Measurements from ENCODE around the gene SLC48A1. TPM values are rescaled to one million over a fixed set of nuclear protein-coding genes. Genes with fewer than 3 reads are reported as not detected.

The SLC48A1 gene
- total RNA-seq, 4 donors from 2014 or later = 14.9 to 21.5 (median 15.9) TPM

DNA sequence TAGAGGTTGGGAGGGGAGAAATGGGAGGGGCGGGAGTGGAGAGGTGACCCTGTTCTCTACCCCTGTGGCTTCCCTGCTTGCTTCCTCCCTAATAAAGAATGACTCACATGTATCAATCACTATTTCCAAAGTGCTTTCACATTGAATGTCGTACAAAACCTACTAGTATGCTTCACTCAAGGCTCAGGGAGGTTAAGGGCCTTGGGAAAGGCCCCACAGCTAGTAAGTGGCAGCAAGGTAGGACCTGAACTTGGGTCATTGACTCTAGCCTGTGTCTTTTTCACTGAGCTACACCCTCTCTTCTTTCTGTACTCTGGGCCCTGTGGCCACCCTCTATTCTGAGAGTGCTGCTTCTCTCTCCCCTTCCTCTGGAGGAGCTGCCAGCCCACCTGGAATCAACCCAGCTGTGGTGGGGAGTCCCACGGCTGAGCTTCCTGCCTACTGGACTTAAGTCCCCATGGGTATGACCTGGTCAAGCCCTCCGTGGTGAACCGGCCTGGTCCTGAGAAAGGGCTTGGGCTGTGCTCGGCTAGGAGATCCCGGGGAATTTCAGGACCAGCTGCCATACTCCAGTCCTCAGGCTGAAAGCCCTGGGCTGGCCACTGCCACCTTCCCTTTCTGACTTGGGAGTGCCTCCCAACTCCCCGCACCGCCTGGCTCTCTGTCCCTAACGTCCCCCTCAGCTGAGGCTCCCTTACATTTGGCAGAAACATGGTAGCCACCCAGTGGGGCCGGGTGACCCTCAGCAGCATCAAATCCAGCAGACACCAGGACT lies 13.0 kb downstream of the SLC48A1 start:
- Histone ChIP-seq H3K4me3 (no peak overlapping the region), H3K4me1 (no peaks in the 10 kb centered on the region), H3K36me3 (peaks cover 0 to 94% (median 0%) of the 10 kb centered on the region in 3 donors), H3K27ac (peak overlapping the region in 1 of 4 donors; percentile 38), H3K27me3 (no peaks in the 10 kb centered on the region), H3K9me3 (no peaks in the 10 kb centered on the region)
- TF ChIP-seq POLR2A (IDR thresholded peaks at IDR 0.05) = no peak
- no peak for DNase-seq

DNA sequence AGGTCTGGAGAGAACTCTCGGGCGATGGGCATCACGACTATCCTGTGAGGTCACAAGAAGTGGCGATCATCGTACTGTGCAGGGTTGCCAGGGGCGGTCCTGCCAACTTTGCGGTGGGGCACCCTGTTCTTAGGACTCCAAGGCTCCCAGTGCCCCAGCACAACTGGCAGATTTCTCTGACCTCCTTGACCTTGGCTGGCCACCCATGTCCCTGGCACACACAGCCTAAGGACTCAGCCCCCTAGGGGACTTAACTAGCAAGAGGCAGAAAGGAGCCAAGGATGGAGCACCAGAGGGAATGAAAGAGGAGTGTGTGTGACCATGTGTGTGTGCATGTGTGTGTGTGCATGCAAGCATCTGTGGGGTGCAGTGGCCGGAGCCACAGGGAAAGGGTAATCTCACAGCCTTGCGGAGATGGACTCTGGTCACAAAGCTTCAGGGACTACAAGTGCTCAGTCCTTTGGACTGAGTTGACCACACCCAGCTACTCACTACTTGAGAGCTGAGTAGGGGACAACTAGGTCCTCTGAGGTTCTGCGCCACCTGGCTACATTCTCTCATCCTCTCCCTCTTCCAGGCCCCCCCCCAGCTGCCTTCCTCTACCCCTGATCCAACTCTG lies 13.7 kb downstream of the SLC48A1 start:
- Histone ChIP-seq H3K27ac (no peak overlapping the region), H3K4me3 (no peak overlapping the region), H3K36me3 (peaks cover 0 to 95% (median 0%) of the 10 kb centered on the region in 3 donors), H3K27me3 (no peaks in the 10 kb centered on the region), H3K4me1 (no peaks in the 10 kb centered on the region), H3K9me3 (no peaks in the 10 kb centered on the region)
- DNase-seq = no peak
- TF ChIP-seq POLR2A (IDR thresholded peaks at IDR 0.05) = no peak
- TF ChIP-seq, protein P1, sequence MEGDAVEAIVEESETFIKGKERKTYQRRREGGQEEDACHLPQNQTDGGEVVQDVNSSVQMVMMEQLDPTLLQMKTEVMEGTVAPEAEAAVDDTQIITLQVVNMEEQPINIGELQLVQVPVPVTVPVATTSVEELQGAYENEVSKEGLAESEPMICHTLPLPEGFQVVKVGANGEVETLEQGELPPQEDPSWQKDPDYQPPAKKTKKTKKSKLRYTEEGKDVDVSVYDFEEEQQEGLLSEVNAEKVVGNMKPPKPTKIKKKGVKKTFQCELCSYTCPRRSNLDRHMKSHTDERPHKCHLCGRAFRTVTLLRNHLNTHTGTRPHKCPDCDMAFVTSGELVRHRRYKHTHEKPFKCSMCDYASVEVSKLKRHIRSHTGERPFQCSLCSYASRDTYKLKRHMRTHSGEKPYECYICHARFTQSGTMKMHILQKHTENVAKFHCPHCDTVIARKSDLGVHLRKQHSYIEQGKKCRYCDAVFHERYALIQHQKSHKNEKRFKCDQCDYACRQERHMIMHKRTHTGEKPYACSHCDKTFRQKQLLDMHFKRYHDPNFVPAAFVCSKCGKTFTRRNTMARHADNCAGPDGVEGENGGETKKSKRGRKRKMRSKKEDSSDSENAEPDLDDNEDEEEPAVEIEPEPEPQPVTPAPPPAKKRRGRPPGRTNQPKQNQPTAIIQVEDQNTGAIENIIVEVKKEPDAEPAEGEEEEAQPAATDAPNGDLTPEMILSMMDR (IDR thresholded peaks at IDR 0.05) = no peak

DNA sequence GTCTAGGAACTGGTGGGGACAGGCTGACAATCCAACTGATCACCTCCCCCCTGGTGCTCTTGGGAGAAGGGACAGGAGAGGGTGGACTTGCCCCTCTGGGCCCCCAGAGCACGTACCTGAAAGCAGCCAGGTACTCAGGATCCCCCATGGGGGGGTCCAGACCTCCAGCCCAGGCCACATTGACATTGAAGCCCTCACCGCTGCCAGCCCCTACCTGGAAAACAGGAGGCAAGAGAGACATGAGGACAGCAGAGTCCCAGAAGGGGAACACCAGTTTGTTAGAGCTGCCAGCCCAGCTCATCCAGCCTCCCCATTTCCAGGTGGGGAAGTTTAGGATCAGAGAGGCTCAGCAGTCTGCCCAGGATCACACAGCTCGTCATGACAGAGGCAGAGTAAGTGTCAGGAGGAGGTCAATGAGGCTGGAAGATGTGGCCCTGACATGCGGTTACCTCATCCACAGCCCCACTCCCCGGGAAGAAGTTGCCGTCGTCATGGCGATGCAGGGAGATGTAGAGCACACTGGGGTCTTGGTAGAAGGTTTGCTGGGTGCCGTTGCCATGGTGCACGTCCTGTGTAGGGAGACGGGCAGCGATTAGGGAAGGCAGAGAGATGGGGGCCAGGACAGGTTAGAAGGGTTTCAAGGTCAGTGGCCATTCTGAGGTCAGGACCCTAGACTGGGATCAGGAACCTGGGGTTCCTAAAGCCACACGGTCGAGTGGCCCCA lies 14.7 kb downstream of the SLC48A1 start:
- Histone ChIP-seq H3K36me3 (peaks cover 0 to 92% (median 0%) of the 10 kb centered on the region in 3 donors), H3K9me3 (no peaks in the 10 kb centered on the region), H3K27ac (no peak overlapping the region)

DNA sequence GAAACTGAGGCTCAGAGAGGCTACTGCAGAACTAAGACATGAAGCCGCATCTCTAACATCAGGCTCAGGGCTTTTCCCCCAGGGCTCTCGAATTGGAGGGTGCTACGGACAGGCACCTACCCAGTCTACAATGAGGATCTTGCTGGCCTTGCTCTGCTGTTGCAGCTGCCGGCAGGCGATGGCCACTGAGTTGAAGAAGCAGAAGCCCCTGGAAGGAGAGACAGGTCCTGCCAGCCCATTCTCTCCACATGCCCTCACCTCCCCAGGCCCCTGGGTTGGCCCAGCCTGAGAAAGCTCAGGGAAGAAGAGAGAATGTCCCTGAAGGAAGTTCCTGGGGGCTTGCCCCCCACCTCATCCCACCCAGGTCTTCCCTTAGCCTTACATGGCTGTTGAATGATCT lies 16.1 kb downstream of the SLC48A1 start:
- TF ChIP-seq, protein P1 (IDR thresholded peaks at IDR 0.05) = no peak
- TF ChIP-seq POLR2A (IDR thresholded peaks at IDR 0.05) = no peak
- Histone ChIP-seq H3K27ac (no peak overlapping the region), H3K4me1 (no peaks in the 10 kb centered on the region), H3K4me3 (no peak overlapping the region), H3K27me3 (no peaks in the 10 kb centered on the region), H3K9me3 (no peaks in the 10 kb centered on the region), H3K36me3 (peaks cover 0 to 97% (median 0%) of the 10 kb centered on the region in 3 donors)
- no peak for DNase-seq

More for the DNA sequence above, 14.7 kb downstream of the SLC48A1 start:
- DNase-seq = no peak
- no peak for TF ChIP-seq POLR2A (IDR thresholded peaks at IDR 0.05)
- TF ChIP-seq, protein P1 (IDR thresholded peaks at IDR 0.05) = no peak
- no peaks in the 10 kb centered on the region for H3K27me3 ChIP-seq
- H3K4me1 ChIP-seq = no peaks in the 10 kb centered on the region
- H3K4me3 ChIP-seq = no peak overlapping the region

DNA sequence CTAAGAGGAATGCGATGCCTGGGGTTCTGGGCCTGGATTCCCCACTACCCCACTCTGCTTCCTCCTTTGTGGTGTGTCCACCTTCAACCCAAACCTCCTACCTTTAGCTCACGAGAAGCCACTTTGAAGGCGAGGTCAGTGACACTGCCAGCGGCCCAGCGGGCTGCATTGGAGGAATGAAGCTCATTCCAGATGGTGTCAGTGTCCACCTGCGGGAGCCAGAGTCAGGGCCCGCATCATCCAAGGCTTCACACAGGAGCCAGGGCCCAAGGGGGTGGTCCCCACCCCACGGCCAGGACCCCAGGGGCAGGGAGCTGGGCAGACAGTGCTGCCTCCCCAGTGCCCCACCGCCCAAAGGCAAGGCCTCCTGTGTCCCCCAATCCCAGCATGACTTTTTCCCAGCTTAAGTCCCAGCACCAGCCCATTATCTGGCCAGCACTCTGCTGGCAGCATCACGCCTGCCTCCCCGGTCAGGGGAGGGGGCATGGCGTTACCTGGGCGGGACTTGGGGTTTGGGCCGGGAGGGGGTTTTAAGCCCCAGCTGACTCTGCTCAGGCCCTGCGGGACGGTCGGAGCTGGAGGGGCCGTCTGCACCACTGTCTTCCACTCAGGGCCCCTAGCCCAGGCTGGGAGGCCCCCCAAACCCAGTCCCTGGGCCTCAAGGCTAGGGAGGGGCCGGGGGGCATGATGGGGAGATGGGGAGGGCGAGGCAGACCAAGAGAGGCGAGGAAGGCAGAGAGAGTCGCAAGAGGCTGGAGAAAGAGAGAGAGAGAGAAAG lies 16.9 kb downstream of the SLC48A1 start:
- TF ChIP-seq, protein P1 (IDR thresholded peaks at IDR 0.05) = no peak
- no peak overlapping the region for H3K4me3 ChIP-seq
- peaks cover 0 to 97% (median 0%) of the 10 kb centered on the region in 3 donors for H3K36me3 ChIP-seq
- no peak overlapping the region for H3K27ac ChIP-seq
- H3K4me1 ChIP-seq = no peaks in the 10 kb centered on the region
- no peaks in the 10 kb centered on the region for H3K9me3 ChIP-seq
- no peak for DNase-seq
- no peaks in the 10 kb centered on the region for H3K27me3 ChIP-seq
